Muscle layer of duodenum (tissue), 2 donors: ENCODE measurements around the gene GET3.
"Not testable (repeated sequence)": the region's sequence is repeated elsewhere in the genome, so short reads cannot be mapped to it uniquely, and the experiment has no call there.

Experiments
- H3K27ac ChIP-seq: one replicate; pipeline ENCODE4 v1.7.0; 2013; ENCODE audit warnings: mild to moderate bottlenecking, low read length
- H3K27me3 ChIP-seq: one replicate; pipeline ENCODE4 v1.7.0; 2013; ENCODE audit warnings: low read depth, mild to moderate bottlenecking, control low read depth, low read length
- H3K36me3 ChIP-seq, 2 donors: one replicate each; pipeline ENCODE4 v1.7.0; 2013; ENCODE audit warnings: low read length in 2 of 2, control low read depth in 1 of 2, mild to moderate bottlenecking in 1 of 2; ENCODE audit not compliant: insufficient read depth in 2 of 2, control insufficient read depth in 1 of 2
- H3K4me1 ChIP-seq, 2 donors: one replicate each; pipeline ENCODE4 v1.7.0; 2013; ENCODE audit warnings: low read length in 2 of 2, mild to moderate bottlenecking in 2 of 2, control low read depth in 1 of 2, moderate library complexity in 1 of 2; ENCODE audit not compliant: insufficient read depth in 2 of 2, control insufficient read depth in 1 of 2
- H3K4me3 ChIP-seq, 2 donors: one replicate each; pipeline ENCODE4 v1.7.0; 2013; ENCODE audit warnings: low read length in 2 of 2, low read depth in 1 of 2, mild to moderate bottlenecking in 1 of 2
- H3K9me3 ChIP-seq, 2 donors: one replicate each; pipeline ENCODE4 v1.7.0; 2013; ENCODE audit warnings: low read length in 2 of 2, control low read depth in 1 of 2, mild to moderate bottlenecking in 1 of 2; ENCODE audit not compliant: control insufficient read depth in 1 of 2
- donor health status: healthy.

The GET3 gene

DNA sequence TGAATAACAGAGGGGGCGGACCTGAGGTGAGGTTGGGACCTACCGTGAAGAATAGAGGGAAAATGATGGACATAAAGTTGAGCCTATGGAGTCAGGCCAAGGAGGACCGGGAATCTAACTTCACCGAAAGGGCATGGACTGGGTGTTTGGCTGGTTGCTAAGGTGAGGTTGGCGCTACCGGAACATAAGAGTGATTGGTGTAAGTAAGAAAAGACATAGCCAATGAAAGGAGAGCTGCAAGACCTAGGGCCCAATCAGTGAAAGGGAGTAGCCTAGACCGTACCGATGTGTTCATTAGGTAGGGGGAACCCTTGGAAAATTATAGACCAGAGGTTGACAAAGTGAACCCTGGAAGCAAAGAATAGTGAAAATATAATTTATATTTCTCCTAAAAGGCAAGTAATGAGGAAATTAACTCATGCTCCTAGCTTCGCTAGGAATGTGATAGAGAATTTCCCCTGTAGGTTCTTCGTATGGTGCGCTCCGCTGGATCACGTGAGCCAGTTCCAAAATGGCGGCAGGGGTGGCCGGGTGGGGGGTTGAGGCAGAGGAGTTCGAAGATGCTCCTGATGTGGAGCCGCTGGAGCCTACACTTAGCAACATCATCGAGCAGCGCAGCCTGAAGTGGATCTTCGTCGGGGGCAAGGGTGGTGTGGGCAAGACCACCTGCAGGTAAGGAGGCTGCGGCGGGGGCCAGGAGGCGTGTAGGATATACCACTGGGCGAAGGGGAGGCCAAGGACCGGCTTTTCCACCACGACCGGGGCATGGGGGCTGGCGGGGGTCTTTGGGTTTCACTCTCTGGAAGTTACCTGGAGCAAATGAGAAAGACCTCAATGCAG is at the start of gene GET3:
GET3 (plus strand) TSS at position 503 of the 840 bp plus-strand sequence; CDS start at position 512, 9 bp downstream.
- H3K9me3 ChIP-seq, result no peaks in the 10 kb centered on the region
- peaks cover 15 to 36% of the 10 kb centered on the region in 2 donors for H3K4me1 ChIP-seq
- peak within 1 kb of the TSS; percentile 88 to 98 for H3K4me3 ChIP-seq

DNA sequence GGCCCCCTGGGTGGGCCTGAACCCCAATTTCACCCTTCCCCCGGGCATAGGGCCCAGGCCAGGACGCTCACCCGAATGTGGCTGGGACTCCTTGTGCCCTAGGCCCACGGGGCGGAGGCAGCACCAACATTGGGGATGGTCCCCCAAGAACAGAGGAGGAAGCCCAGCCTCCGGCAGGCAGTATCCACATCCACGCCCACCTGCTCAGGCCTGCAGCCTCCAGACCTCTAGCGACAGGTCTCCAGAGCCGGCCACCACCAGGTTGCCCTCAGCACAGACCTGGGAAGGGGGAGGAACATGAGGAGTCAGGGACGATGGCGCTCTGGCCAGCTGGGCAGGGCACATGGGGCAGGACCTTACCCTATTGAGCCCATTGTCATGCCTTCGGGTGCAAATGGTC is 48.3 kb upstream of the GET3 start:
- no peak overlapping the region for H3K27ac ChIP-seq
- H3K4me3 ChIP-seq, result no peak overlapping the region
- H3K4me1 ChIP-seq, result no peaks in the 10 kb centered on the region
- H3K36me3 ChIP-seq, result peaks cover 0 to 5% of the 10 kb centered on the region in 2 donors
- H3K27me3 ChIP-seq, result no peaks in the 10 kb centered on the region
- no peaks in the 10 kb centered on the region for H3K9me3 ChIP-seq

More for the DNA sequence above, at the start of gene GET3:
- H3K27me3 ChIP-seq, result no peaks in the 10 kb centered on the region
- H3K36me3 ChIP-seq, result peaks cover 0 to 23% of the 10 kb centered on the region in 2 donors
- peak within 1 kb of the TSS; percentile 97 for H3K27ac ChIP-seq

DNA sequence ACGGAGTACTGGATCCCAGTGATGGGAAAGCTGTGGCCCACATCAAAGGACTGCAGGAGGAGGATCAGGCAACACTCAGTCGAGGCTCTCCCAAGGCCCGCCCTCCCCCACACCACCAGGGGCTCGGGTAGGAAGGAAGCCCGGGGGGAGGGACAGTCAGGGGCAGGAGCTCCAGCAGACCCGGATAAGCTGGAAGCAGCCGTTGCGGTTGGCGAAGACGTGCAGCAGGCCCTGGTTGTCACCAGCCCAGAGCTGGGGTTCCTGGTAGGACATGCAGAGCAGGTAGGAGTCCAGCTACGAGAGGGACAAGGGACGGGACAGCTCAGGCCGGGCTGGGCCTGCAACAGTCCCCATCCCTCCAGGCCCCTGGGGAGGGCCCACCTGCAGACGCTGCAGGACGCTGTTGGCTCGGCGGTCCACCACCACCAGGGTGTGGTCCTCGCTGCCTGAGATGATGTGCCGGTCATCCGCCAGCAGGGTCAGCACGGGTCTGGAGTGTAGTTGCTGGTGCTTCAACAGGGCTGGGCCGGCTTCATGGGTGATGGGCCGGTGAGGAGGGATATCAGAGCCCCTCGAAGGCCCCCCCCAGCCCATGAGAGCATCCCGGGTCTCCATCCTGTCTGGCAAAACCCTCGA is 47.6 kb upstream of the GET3 start:
- Histone ChIP-seq H3K36me3 (peaks cover 0 to 5% of the 10 kb centered on the region in 2 donors), H3K4me3 (no peak overlapping the region), H3K27me3 (no peaks in the 10 kb centered on the region), H3K9me3 (no peaks in the 10 kb centered on the region), H3K27ac (no peak overlapping the region), H3K4me1 (no peaks in the 10 kb centered on the region)

DNA sequence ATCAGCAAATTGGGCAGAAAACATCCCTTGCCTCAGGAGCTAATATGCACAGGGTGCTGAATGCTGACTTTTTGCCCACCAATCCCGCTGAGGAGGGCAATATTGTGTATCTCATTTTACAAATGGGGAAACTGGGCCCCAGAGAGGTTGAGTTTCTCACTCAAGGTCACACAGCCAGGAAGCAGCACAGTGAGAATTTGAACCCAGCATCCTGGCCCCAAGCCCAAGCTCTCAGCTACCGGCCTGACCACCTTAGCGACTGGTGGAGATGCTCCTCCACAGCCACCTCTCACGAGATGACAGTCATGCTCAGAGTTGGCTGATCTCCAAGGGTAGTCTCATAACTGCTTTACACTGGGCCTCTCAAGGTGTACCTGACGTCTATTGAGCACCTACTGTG is 44.3 kb upstream of the GET3 start:
- Histone ChIP-seq H3K36me3 (peaks cover 0 to 5% of the 10 kb centered on the region in 2 donors), H3K27ac (no peak overlapping the region), H3K27me3 (no peaks in the 10 kb centered on the region), H3K9me3 (no peaks in the 10 kb centered on the region), H3K4me3 (no peak overlapping the region), H3K4me1 (peaks cover 0 to 18% of the 10 kb centered on the region in 2 donors)

DNA sequence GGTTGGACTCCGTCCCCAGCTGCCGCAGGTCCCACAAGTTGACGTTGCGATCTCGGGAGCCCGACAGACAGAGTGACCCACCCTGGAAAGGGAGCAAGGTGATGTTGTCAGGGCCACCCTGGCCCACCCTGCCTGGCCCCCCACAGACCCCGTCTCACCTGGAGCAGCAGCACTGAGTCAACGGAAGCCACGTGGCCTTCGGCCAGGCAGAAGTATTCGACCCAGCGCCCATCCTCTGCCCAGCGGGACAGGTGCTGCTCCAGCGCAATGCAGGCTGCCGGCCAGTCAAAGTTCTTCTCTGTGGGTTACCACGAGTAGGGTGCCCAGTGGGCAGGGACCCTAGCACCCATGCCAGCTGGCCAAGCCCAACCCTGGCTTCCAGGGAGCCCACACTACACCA is 42.7 kb upstream of the GET3 start:
- no peak overlapping the region for H3K27ac ChIP-seq
- H3K9me3 ChIP-seq, result no peaks in the 10 kb centered on the region
- H3K4me3 ChIP-seq, result no peak overlapping the region
- H3K4me1 ChIP-seq, result peaks cover 0 to 18% of the 10 kb centered on the region in 2 donors
- H3K27me3 ChIP-seq, result no peaks in the 10 kb centered on the region
- H3K36me3 ChIP-seq, result peaks cover under 1 to 4% of the 10 kb centered on the region in 2 donors

DNA sequence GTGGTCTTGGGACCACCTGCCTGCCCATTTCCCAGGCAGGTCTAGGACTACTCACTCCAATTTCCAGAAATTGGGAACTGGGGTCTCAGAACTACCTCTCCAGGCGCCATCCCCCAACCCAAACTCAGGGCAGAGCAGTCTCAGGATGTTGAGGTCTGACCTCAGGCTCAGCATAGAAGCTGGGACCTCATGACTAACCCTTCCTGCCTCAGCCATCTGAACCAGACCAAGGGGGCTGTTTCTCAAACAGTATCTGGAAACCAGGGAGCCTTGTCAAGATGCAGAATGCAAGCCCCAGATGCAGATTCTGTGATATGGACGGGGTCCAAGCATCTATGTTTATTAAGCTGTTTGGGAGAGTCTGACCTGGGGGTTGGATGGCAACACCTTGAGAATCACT is 42.2 kb upstream of the GET3 start:
- Histone ChIP-seq H3K9me3 (no peaks in the 10 kb centered on the region), H3K36me3 (peaks cover 5 to 6% of the 10 kb centered on the region in 2 donors), H3K27ac (no peak overlapping the region), H3K4me3 (peak overlapping the region in 1 of 2 donors; percentile 99), H3K27me3 (no peaks in the 10 kb centered on the region), H3K4me1 (peaks cover 0 to 18% of the 10 kb centered on the region in 2 donors)

DNA sequence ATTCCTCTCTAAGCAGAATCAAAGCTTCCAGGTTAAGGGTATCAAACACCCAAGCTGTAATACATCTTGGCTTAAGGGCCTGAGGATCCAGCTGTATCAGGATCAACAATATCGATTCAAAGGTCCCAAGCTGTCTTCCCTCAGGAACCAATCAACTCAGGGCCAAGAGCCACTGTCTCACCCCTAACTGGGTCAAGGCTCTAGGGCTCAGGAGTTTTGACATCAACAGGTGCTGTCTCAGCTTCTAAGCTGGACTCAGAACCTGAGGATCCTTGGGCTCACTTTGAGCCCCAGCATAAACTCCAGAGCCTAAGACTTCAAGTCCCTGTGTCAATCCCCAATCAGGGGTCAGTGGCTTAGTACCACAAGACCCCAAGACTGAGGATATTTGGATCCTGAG is 41.8 kb upstream of the GET3 start:
- H3K4me3 ChIP-seq, result peak overlapping the region; percentile 87 to 99
- H3K27ac ChIP-seq, result no peak overlapping the region
- H3K4me1 ChIP-seq, result peaks cover 0 to 18% of the 10 kb centered on the region in 2 donors
- H3K36me3 ChIP-seq, result peaks cover 8% of the 10 kb centered on the region in 2 donors
- no peaks in the 10 kb centered on the region for H3K9me3 ChIP-seq
- H3K27me3 ChIP-seq, result no peaks in the 10 kb centered on the region

DNA sequence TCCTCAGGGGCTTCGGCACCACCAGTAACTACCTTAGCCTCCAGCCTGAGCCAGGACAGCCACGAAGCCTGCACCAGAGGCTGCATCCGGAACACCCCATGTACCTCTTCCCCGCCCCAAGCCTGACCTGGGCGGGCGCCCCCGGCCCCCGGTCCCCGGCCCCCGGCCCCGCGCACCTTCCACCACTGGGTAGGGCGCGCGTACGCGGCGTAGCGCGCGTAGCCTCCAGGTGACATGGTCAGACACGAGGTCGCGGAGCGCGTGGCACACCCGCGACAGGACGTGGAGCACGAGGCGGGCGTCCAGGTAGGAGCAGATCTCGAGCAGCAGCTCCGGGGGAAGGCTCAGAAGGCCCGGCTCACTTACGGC is 41.3 kb upstream of the GET3 start:
- Histone ChIP-seq H3K4me3 (peak overlapping the region; percentile 87 to 99), H3K27me3 (no peaks in the 10 kb centered on the region), H3K27ac (no peak overlapping the region), H3K9me3 (no peaks in the 10 kb centered on the region), H3K4me1 (peaks cover 0 to 18% of the 10 kb centered on the region in 2 donors), H3K36me3 (peaks cover 12% of the 10 kb centered on the region in 2 donors)

DNA sequence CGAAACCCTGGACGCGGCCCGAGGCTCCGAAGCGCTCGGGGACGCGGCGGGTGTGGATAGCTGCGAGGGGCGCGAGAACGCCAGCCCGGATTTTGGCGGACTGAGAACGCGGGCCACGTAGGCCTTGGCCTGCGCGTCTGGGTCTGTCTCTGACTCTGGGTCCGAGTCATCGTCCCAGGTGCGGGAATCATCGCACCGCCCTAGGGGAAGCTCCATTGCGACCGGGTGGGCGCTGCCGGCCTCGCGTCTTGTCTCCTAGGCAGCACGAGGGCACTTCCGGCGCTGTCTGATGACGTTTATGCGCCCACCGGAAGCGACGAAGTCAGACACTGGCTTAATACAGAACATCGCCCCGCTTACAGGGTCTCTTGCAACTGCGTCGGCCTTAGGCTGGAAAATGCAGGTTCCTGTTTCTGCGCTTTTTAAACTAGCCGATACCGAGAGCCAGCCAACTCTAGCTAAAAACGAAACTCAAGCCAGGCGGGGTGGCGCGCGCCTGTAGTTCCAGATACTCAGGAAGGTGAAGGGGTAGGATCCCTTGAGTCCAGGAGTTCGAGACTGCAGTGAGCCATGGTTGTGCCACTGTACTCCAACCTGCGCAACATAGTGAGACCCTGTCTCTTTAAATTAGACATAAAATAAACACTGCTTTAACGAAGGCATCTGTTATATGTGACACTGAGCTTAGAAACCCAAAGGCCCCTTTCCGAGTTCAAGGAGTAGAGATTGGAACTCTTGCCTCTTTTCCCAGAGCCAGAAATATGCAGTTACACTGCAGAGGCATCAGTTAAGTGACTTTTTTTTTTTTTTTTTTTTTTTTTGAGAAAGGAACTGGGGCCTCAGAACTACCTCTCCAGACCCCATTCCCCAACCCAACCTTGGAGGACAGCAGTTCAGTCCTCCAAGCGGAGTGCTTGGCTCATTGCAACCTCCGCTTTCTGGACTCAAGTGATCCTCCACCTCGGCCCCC is 40.6 kb upstream of the GET3 start, which contains the start of gene FBXW9:
FBXW9 (minus strand) TSS at position 266 of the 970 bp plus-strand sequence; CDS start at position 216, 50 bp downstream.
- Histone ChIP-seq H3K4me1 (peaks cover 0 to 18% of the 10 kb centered on the region in 2 donors), H3K36me3 (peaks cover 18 to 19% of the 10 kb centered on the region in 2 donors), H3K9me3 (no peaks in the 10 kb centered on the region), H3K4me3 (peak within 1 kb of the TSS; percentile 87 to 99), H3K27me3 (no peaks in the 10 kb centered on the region), H3K27ac (peak within 1 kb of the TSS; percentile 92)

DNA sequence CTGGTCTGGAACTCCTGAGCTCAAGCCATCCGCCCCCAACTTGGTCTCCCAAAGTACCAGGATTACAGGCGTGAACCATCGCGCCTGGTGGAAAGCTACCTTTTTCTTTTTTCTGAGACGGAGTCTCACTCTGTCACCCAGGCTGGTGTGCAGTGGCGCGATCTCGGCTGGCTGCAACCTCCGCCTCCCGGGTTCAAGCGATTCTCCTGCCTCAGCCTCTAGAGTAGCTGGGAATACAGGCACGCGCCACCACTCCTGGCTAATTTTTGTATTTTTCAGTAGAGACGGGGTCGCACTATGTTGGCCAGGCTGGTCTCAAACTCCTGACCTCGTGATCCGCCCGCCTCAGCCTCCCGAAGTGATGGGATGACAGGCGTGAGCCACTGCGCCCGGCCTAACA is 39.9 kb upstream of the GET3 start:
- not testable (repeated sequence) for H3K4me3 ChIP-seq, H3K27me3 ChIP-seq, H3K9me3 ChIP-seq, H3K27ac ChIP-seq
- Histone ChIP-seq H3K36me3 (peaks cover 19 to 27% of the 10 kb centered on the region in 2 donors), H3K4me1 (peaks cover 0 to 18% of the 10 kb centered on the region in 2 donors)
